IMR-90 (cell line): Measurements from ENCODE around the gene SPSB2. TPM values are rescaled to one million over a fixed set of nuclear protein-coding genes. Genes with fewer than 3 reads are reported as not detected.

ENCODE experiments used
- ATAC-seq: fragments of 200-7000 bp; cut with Tn5 transposase; 2 replicates; pipeline ENCODE4 v1.9.1; 2020; ENCODE audit warnings: low read depth, mild to moderate bottlenecking, moderate library complexity
- BruUV-seq: library from RNA; stranded (reverse); fragments of 400-500 nt; replicated peaks from 2 replicates; lab custom pipeline; 2021; lab: Mats Ljungman, UMichigan
- CTCF ChIA-PET: fragments of 300-600 bp; formaldehyde crosslinking; extraction: SDS; loops from one replicate; lab custom pipeline; 2021; ENCODE audit warnings: antibody characterized with exemption; lab: Yijun Ruan, JAX
- POLR2A ChIA-PET: fragments of 300-600 bp; sonication (Branson Sonifier 250); formaldehyde crosslinking; loops from one replicate; lab custom pipeline; 2022; ENCODE audit warnings: antibody characterized with exemption; ENCODE audit not compliant: unreplicated experiment; lab: Charles Lee
- DNase-seq: peaks from one replicate; pipeline ENCODE4 v3.0.0; 2013
- H2AFZ ChIP-seq: replicated peaks from 2 replicates; pipeline ENCODE3; 2013; ENCODE audit warnings: low read length, mild to moderate bottlenecking; ENCODE audit not compliant: poor library complexity
- H2AK5ac ChIP-seq: 2 replicates; pipeline ENCODE4 v1.6.1; 2013; ENCODE audit warnings: low read depth, low read length, inconsistent platforms
- H2AK9ac ChIP-seq: replicated peaks from 2 replicates; pipeline ENCODE3; 2013; ENCODE audit warnings: mild to moderate bottlenecking, low read depth, low read length, moderate library complexity; ENCODE audit not compliant: poor library complexity
- H2BK120ac ChIP-seq: 2 replicates; pipeline ENCODE4 v1.6.1; 2013; ENCODE audit warnings: low read depth, low read length, inconsistent platforms
- H2BK15ac ChIP-seq: 3 replicates; pipeline ENCODE4 v1.6.1; 2013; ENCODE audit warnings: low read depth, low read length, inconsistent platforms
- H2BK20ac ChIP-seq: 2 replicates; pipeline ENCODE4 v1.6.1; 2013; ENCODE audit warnings: low read depth, mild to moderate bottlenecking, inconsistent platforms, low read length, moderate library complexity
- H2BK5ac ChIP-seq: 2 replicates; pipeline ENCODE4 v1.6.1; 2013; ENCODE audit warnings: mild to moderate bottlenecking, low read depth, low read length, inconsistent platforms; ENCODE audit not compliant: poor library complexity, severe bottlenecking
- H3K14ac ChIP-seq: replicated peaks from 2 replicates; pipeline ENCODE4 v1.6.1; 2013; ENCODE audit warnings: low read depth, low read length, inconsistent platforms
- H3K18ac ChIP-seq: 2 replicates; pipeline ENCODE4 v1.6.1; 2013; ENCODE audit warnings: low read depth, low read length, control low read depth
- H3K23ac ChIP-seq: 2 replicates; pipeline ENCODE4 v1.6.1; 2013; ENCODE audit warnings: low read depth, low read length, inconsistent platforms
- H3K27ac ChIP-seq: 2 replicates; pipeline ENCODE4 v1.5.1; 2013; ENCODE audit warnings: mild to moderate bottlenecking, control low read depth, low read length; ENCODE audit not compliant: insufficient read depth
- H3K27me3 ChIP-seq: 2 replicates; pipeline ENCODE4 v1.6.1; 2013; ENCODE audit warnings: low read length; ENCODE audit not compliant: control insufficient read depth, insufficient read depth
- H3K36me3 ChIP-seq: 2 replicates; pipeline ENCODE4 v1.6.1; 2013; ENCODE audit warnings: low read length, mixed read lengths; ENCODE audit not compliant: control insufficient read depth, insufficient read depth
- H3K4ac ChIP-seq: 2 replicates; pipeline ENCODE4 v1.6.1; 2013; ENCODE audit warnings: low read depth, low read length, inconsistent platforms
- H3K4me1 ChIP-seq: 2 replicates; pipeline ENCODE4 v1.6.1; 2013; ENCODE audit warnings: low read length, mixed read lengths; ENCODE audit not compliant: control insufficient read depth, insufficient read depth
- H3K4me2 ChIP-seq: 2 replicates; pipeline ENCODE4 v1.6.1; 2013; ENCODE audit warnings: low read depth, mild to moderate bottlenecking, control low read depth, low read length, moderate library complexity
- H3K4me3 ChIP-seq: 2 replicates; pipeline ENCODE4 v1.5.1; 2013; ENCODE audit warnings: low read depth, mild to moderate bottlenecking, control low read depth, low read length, moderate library complexity; ENCODE audit not compliant: insufficient read depth
- H3K56ac ChIP-seq: 2 replicates; pipeline ENCODE4 v1.6.1; 2013; ENCODE audit warnings: low read length, inconsistent platforms; ENCODE audit not compliant: insufficient read depth; ENCODE audit errors: extremely low read depth
- H3K79me1 ChIP-seq, 2 experiments: 2 replicates each; pipeline ENCODE4 v1.6.1; 2013; ENCODE audit warnings: low read length in 2 of 2, inconsistent platforms in 1 of 2, low read depth in 1 of 2
- H3K9ac ChIP-seq: 2 replicates; pipeline ENCODE4 v1.6.1; 2013; ENCODE audit warnings: low read depth, low read length, control low read depth
- H3K9me1 ChIP-seq: 2 replicates; pipeline ENCODE4 v1.6.1; 2013; ENCODE audit warnings: low read length, inconsistent platforms; ENCODE audit not compliant: insufficient read depth
- H3K9me3 ChIP-seq: 2 replicates; pipeline ENCODE4 v1.6.1; 2013; ENCODE audit warnings: low read length; ENCODE audit not compliant: control insufficient read depth, insufficient read depth
- H4K20me1 ChIP-seq: 2 replicates; pipeline ENCODE4 v1.6.1; 2013; ENCODE audit warnings: low read length, inconsistent platforms; ENCODE audit not compliant: insufficient read depth
- H4K5ac ChIP-seq: 2 replicates; pipeline ENCODE4 v1.6.1; 2013; ENCODE audit warnings: mild to moderate bottlenecking, low read depth, low read length, control low read depth
- H4K8ac ChIP-seq, 2 experiments: 2 replicates each; pipeline ENCODE4 v1.6.1; 2013; ENCODE audit warnings: low read depth in 2 of 2, low read length in 2 of 2, control low read depth in 1 of 2, inconsistent platforms in 1 of 2
- H4K91ac ChIP-seq: 2 replicates; pipeline ENCODE4 v1.6.1; 2013; ENCODE audit warnings: low read depth, low read length, inconsistent platforms; ENCODE audit not compliant: insufficient read depth
- BHLHE40 ChIP-seq: fragments of 150-350 bp; IDR thresholded peaks from 2 replicates; pipeline ENCODE4 v1.6.1; 2016; ENCODE audit warnings: mild to moderate bottlenecking, low read depth, low read length
- CHD1 ChIP-seq: IDR thresholded peaks from 2 replicates; pipeline ENCODE4 v1.6.1; 2012; ENCODE audit warnings: low read depth, low read length, improper control_type of control experiment
- CTCF ChIP-seq: conservative IDR thresholded peaks from 2 replicates; pipeline ENCODE4 v1.5.1; 2012; ENCODE audit warnings: mild to moderate bottlenecking, low read depth, low read length, improper control_type of control experiment
- FOS ChIP-seq: fragments of 150-350 bp; IDR thresholded peaks from 2 replicates; pipeline ENCODE4 v1.6.1; 2016; ENCODE audit warnings: low read depth, low read length
- MAFK ChIP-seq: IDR thresholded peaks from 2 replicates; pipeline ENCODE4 v1.6.1; 2012; ENCODE audit warnings: low read depth, low read length, improper control_type of control experiment
- MAZ ChIP-seq: IDR thresholded peaks from 2 replicates; pipeline ENCODE4 v1.6.1; 2012; ENCODE audit warnings: low read depth, mild to moderate bottlenecking, low read length, improper control_type of control experiment, moderate library complexity, borderline replicate concordance
- MXI1 ChIP-seq: IDR thresholded peaks from 2 replicates; pipeline ENCODE4 v1.6.1; 2012; ENCODE audit warnings: low read depth, mild to moderate bottlenecking, low read length, moderate library complexity, borderline replicate concordance
- NFE2L2 ChIP-seq: fragments of 150-350 bp; IDR thresholded peaks from 2 replicates; pipeline ENCODE4 v1.6.1; 2016; ENCODE audit warnings: low read depth, mild to moderate bottlenecking, low read length
- POLR2A ChIP-seq: IDR thresholded peaks from 2 replicates; pipeline ENCODE4 v1.6.1; 2012; ENCODE audit warnings: mild to moderate bottlenecking, low read depth, low read length
- RAD21 ChIP-seq: IDR thresholded peaks from 2 replicates; pipeline ENCODE4 v1.6.1; 2012; ENCODE audit warnings: low read length, improper control_type of control experiment
- RCOR1 ChIP-seq: IDR thresholded peaks from 2 replicates; pipeline ENCODE4 v1.6.1; 2012; ENCODE audit warnings: mild to moderate bottlenecking, low read length, improper control_type of control experiment; ENCODE audit not compliant: insufficient replicate concordance
- USF2 ChIP-seq: fragments of 150-350 bp; IDR thresholded peaks from 2 replicates; pipeline ENCODE4 v1.6.1; 2017; ENCODE audit warnings: mild to moderate bottlenecking, antibody characterized with exemption, low read length, low read depth
- WGBS, 2 experiments: methylation state at CpG; one replicate each; pipeline versions ENCODE4 v1.1.5 to v1.1.7; 2013; ENCODE audit warnings: missing lambda C conversion rate in 2 of 2; ENCODE audit not compliant: insufficient read length in 1 of 2; ENCODE audit errors: extremely low coverage in 2 of 2; 5-methylcytosine and 5-hydroxymethylcytosine counted together
- dilution Hi-C: fragments of 300-500 bp; cut with HindIII; formaldehyde crosslinking; loops from one replicate; pipeline ENCODE4 v1.14.3; 2018; ENCODE audit warnings: low sequenced_read_pairs; ENCODE audit not compliant: unreplicated experiment
- in situ Hi-C: fragments of 300-500 bp; cut with MboI; formaldehyde crosslinking; loops from 3 replicates; pipeline ENCODE4 v1.14.3; 2019; ENCODE audit warnings: low sequenced_read_pairs, inconsistent platforms, mixed read lengths
- intact Hi-C: fragments of 100-400 bp; cut with micrococcal nuclease; formaldehyde crosslinking; loops from 2 replicates; pipeline ENCODE4 v1.10.0; 2022
- polyA plus RNA-seq, 3 experiments: library from polyadenylated mRNA; depleted of rRNA; stranded (reverse); fragments of >200 nt; gene quantifications; 2 replicates each; pipeline ENCODE4 v1.2.3, GENCODE V29; 2012; ENCODE audit warnings: low replicate concordance in 1 of 3
- total RNA-seq: library from RNA; depleted of rRNA; stranded (reverse); fragments of >200 nt; gene quantifications from 2 replicates; pipeline ENCODE4 v1.2.3, GENCODE V29; 2012

The SPSB2 gene
- total and polyA plus RNA-seq, 2 of the 4 experiments (the other 2 are of a cell fraction), result 1.3 to 4.1 TPM

- H3K4me1 ChIP-seq, result peaks cover 5% of the 10 kb centered on the region
- peak within 1 kb of the TSS; percentile 93 for H3K56ac ChIP-seq
- peak within 1 kb of the TSS; percentile 86 for H2BK120ac ChIP-seq
- peaks cover 33% of the 10 kb centered on the region for H3K36me3 ChIP-seq
- peak within 1 kb of the TSS; percentile 82 for H3K9ac ChIP-seq
- H4K91ac ChIP-seq, result peak within 1 kb of the TSS; percentile 96
- H3K23ac ChIP-seq, result peak within 1 kb of the TSS; percentile 98
- peak within 1 kb of the TSS; percentile 63 for H3K4me3 ChIP-seq
- H4K5ac ChIP-seq, result peak within 1 kb of the TSS; percentile 81
- peak within 1 kb of the TSS; percentile 97 for H3K4ac ChIP-seq
- peak within 1 kb of the TSS; percentile 80 for H3K18ac ChIP-seq
- H2AFZ ChIP-seq, result peak within 1 kb of the TSS; percentile 99
- no peaks in the 10 kb centered on the region for H3K27me3 ChIP-seq
- in situ Hi-C loops, result no loop called here
- peak within 1 kb of the TSS; percentile 87 for H3K27ac ChIP-seq
- dilution Hi-C loops, result no loop called here
- no peaks in the 10 kb centered on the region for H3K9me3 ChIP-seq
- TF ChIP-seq RCOR1 (no peak), CHD1 (no peak), MAZ (peak; percentile 15; the same call in 1 of the 2 replicates), MXI1 (peak; percentile 95), POLR2A (peak; percentile 84), USF2 (no peak), MAFK (no peak), CTCF (no peak), BHLHE40 (no peak), NFE2L2 (no peak), FOS (peak; percentile 78; the same call in 1 of the 2 replicates), RAD21 (no peak)
- WGBS, 2 experiments, result no CpG with 5 or more reads among the region's 37 CpGs
- peak within 1 kb of the TSS; percentile 85; the same call in 1 of the 3 replicates for H2BK15ac ChIP-seq
- peak within 1 kb of the TSS; percentile 94 for H2AK5ac ChIP-seq
- peak within 1 kb of the TSS; percentile 48 to 99 for H4K8ac ChIP-seq
- no peaks in the 10 kb centered on the region for H3K9me1 ChIP-seq
- H3K4me2 ChIP-seq, result peak within 1 kb of the TSS; percentile 73
- peak within 1 kb of the TSS; percentile 98 for H2AK9ac ChIP-seq
- DNase-seq (peak; percentile 98), ATAC-seq (peak; percentile 64)
- intact Hi-C loops, result no loop called here
- no TSS peak for BruUV-seq
- peak within 1 kb of the TSS; percentile 98 for H3K14ac ChIP-seq
- H2BK20ac ChIP-seq, result peak within 1 kb of the TSS; percentile 42; the same call in 1 of the 2 replicates
- H3K79me1 ChIP-seq, result peaks cover 25 to 55% of the 10 kb centered on the region in 2 experiments
- peak within 1 kb of the TSS; percentile 92 for H2BK5ac ChIP-seq
- CTCF ChIA-PET, result interaction anchor here (0.6 to 3.3 kb wide), 5 partner anchors 8 to 1163 kb away, joined by 3 to 11 read pairs (median 3); partner anchors contain the start of gene SPSB2
- peaks cover 15% of the 10 kb centered on the region for H4K20me1 ChIP-seq
- POLR2A ChIA-PET, result interaction anchor here (0.6 to 1.1 kb wide), 2 partner anchors 22 to 99 kb away, joined by 3 to 5 read pairs; no protein-coding TSS in a partner anchor
These were observed 21.8 kb downstream of the SPSB2 start, which contains the start of gene CDCA3 for GRCh38 chr12:6851153-6851920. TSS of gene CDCA3 (minus strand) at chr12:6851286. CDS start at chr12:6850952, 334 bp downstream.
